ENCODE data around the gene ISX. TPM values are rescaled to one million over a fixed set of nuclear protein-coding genes. Genes with fewer than 3 reads are reported as not detected.
A peak's percentile ranks its signal among the peaks of the same experiment; 100 is the strongest.
"Not testable (repeated sequence)": the region's sequence is repeated elsewhere in the genome, so short reads cannot be mapped to it uniquely, and the experiment has no call there.

The ISX gene
- total RNA-seq, 2 experiments from 2014 or later: not detected

- no peaks in the 10 kb centered on the region for H3K36me3 Mint-ChIP-seq
- H3K9me3 Mint-ChIP-seq: no peaks in the 10 kb centered on the region
- no peaks in the 10 kb centered on the region for H3K4me1 Mint-ChIP-seq
- peaks cover 37% of the 10 kb centered on the region for H3K27me3 Mint-ChIP-seq
- H3K27ac Mint-ChIP-seq: no peak overlapping the region
- no peak overlapping the region for H3K4me3 Mint-ChIP-seq
- DNase-seq: no peak
Observed at GRCh38 chr22:35043934-35044319, 22.0 kb upstream of the ISX start.

DNA sequence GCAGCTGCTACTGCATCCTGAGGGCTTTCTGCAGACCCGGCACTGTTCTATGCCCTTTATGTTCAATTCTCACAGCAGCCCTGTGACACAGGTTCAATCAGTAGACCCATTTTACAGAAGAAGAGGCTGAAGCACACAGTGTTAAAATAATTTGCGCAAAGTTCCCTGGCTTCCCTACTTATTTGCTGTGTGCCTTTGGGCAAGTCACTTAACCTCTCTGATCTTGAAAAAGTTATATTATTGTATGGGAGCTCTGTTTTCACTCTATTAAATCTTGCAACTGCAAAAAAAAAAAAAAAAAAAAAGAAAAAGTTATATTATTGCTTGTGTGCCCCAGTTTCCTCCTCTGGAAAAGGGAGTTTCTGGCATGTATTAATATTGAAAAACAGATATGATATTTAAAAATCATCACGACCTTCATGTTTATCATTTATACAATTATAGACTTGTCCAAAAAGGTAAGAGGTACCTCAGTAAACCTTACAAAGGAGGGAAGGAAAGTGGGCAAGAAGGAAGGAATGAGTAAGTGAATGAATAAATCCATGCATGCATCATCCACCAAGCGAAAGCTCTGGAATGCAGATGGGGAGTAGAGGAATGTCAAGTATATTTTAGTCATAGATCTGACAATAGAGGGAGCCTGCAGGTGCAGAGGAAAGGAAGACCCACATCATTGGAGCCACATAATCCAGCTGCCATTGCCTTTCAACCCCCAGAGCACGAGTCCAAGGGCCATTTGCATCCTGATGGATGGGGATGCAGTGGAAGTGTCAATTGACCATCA is 21.2 kb upstream of the ISX start:
- H3K9me3 Mint-ChIP-seq: no peaks in the 10 kb centered on the region
- no peak overlapping the region for H3K4me3 Mint-ChIP-seq
- H3K36me3 Mint-ChIP-seq: no peaks in the 10 kb centered on the region
- H3K27ac Mint-ChIP-seq: no peak overlapping the region
- H3K27me3 Mint-ChIP-seq: peaks cover 44% of the 10 kb centered on the region
- no peaks in the 10 kb centered on the region for H3K4me1 Mint-ChIP-seq
- DNase-seq: no peak

- Mint-ChIP-seq H3K4me1 (no peaks in the 10 kb centered on the region), H3K4me3 (no peak overlapping the region), H3K36me3 (no peaks in the 10 kb centered on the region), H3K27ac (no peak overlapping the region), H3K9me3 (no peaks in the 10 kb centered on the region), H3K27me3 (peaks cover 46% of the 10 kb centered on the region)
- DNase-seq: no peak
Observed at GRCh38 chr22:35045451-35045850, 20.5 kb upstream of the ISX start.

- Mint-ChIP-seq H3K36me3 (no peaks in the 10 kb centered on the region), H3K4me1 (no peaks in the 10 kb centered on the region), H3K9me3 (no peaks in the 10 kb centered on the region), H3K27me3 (peaks cover 49% of the 10 kb centered on the region), H3K4me3 (no peak overlapping the region), H3K27ac (no peak overlapping the region)
- DNase-seq: no peak
Observed at GRCh38 chr22:35046744-35047462, 19.1 kb upstream of the ISX start.

- H3K27ac Mint-ChIP-seq, H3K9me3 Mint-ChIP-seq, H3K36me3 Mint-ChIP-seq, H3K4me3 Mint-ChIP-seq, H3K4me1 Mint-ChIP-seq, DNase-seq: not testable (repeated sequence)
- peaks cover 36% of the 10 kb centered on the region for H3K27me3 Mint-ChIP-seq
Observed at GRCh38 chr22:35050038-35050437, 15.9 kb upstream of the ISX start.

DNA sequence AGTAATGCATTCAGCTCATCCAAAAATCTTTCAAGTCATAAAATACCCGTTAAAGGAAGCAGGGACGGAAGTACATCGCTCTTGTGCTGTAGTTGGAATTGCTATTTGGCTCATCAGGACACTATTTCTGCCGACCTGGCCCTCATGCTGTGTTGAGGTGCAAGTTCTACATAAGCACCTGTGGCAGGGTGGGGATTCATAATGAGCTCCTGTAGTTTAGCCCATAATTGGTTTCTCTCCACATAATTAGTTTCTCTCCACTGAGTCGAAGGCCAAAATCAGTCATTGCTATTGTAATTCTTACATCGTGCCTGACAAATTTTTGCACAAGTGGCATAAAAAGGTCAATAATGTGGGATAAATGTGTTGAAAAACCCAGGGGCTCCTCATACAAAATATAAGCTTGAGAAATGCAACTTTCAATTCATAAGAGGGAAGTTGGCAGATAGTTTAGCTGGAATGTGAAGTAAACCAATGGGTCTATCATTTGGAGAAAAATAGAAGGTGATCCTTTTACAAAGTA is 14.9 kb upstream of the ISX start:
- H3K4me1 Mint-ChIP-seq: no peaks in the 10 kb centered on the region
- H3K9me3 Mint-ChIP-seq: no peaks in the 10 kb centered on the region
- H3K27me3 Mint-ChIP-seq: peaks cover 34% of the 10 kb centered on the region
- no peak overlapping the region for H3K27ac Mint-ChIP-seq
- DNase-seq: no peak
- no peak overlapping the region for H3K4me3 Mint-ChIP-seq
- H3K36me3 Mint-ChIP-seq: no peaks in the 10 kb centered on the region

DNA sequence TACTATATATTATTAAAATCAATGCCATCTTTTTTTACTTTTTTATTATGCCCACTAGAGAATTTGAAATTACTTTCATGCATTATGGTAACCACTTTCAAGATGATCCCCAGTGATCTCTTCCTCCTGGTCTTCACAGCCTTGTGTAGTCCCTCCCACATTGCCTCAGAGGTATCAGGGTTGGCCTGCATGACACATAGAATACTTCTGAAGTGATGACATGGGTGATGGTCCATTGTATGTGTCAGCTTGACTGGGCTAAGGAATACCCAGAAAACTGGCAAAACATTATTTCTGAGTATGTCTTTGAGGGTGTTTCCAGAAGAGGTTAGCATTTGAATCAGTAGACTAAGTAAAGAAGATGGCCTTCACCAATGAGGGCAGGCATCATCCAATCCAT is 14.2 kb upstream of the ISX start:
- no peaks in the 10 kb centered on the region for H3K4me1 Mint-ChIP-seq
- no peak overlapping the region for H3K27ac Mint-ChIP-seq
- H3K9me3 Mint-ChIP-seq: peaks cover 2% of the 10 kb centered on the region
- no peaks in the 10 kb centered on the region for H3K36me3 Mint-ChIP-seq
- H3K4me3 Mint-ChIP-seq: no peak overlapping the region
- DNase-seq: no peak
- peaks cover 33% of the 10 kb centered on the region for H3K27me3 Mint-ChIP-seq

DNA sequence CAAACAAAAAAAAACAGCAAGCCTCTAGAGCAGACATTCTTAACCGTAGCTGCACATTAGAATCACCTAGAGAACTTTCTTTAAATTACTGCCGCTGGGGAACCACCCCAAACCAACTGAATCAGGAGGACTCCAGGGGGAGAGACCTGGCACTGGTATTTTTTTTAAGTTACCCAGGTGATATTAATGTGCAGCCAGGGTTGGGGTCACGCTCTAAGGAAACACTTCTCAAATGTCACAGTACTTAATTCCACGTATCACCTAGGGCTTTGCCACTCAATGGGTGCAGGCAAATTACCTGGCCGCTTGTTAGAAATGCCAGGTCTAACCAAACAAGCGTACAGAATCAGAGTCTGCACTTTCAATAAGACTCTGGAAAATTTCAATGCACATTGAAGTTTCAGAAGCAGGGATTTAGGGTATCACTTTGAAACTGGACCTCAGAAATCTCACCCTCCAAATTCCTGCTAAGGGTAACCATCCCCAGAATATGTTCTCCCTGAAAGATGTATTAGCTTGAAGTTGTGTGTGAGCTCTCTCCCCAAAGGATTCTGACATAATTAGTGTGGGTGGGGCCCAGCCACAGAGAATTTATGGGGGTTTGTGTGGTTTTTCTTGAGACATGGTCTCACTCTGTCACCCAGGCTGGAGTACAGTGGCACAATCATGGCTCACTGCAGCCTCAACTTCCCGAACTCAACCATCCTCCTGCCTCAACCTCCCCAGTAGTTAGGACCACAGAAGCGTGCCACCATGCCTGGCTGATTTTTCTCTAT is 12.7 kb upstream of the ISX start:
- no peak for DNase-seq
- H3K27ac Mint-ChIP-seq: no peak overlapping the region
- H3K4me1 Mint-ChIP-seq: no peaks in the 10 kb centered on the region
- no peaks in the 10 kb centered on the region for H3K36me3 Mint-ChIP-seq
- H3K9me3 Mint-ChIP-seq: peaks cover 2% of the 10 kb centered on the region
- peaks cover 21% of the 10 kb centered on the region for H3K27me3 Mint-ChIP-seq
- no peak overlapping the region for H3K4me3 Mint-ChIP-seq

- Mint-ChIP-seq H3K27me3 (peaks cover 14% of the 10 kb centered on the region), H3K4me1 (no peaks in the 10 kb centered on the region), H3K4me3 (no peak overlapping the region), H3K27ac (no peak overlapping the region), H3K9me3 (peaks cover 2% of the 10 kb centered on the region), H3K36me3 (no peaks in the 10 kb centered on the region)
- DNase-seq: no peak
Observed at GRCh38 chr22:35054064-35054463, 11.9 kb upstream of the ISX start.

- H3K9me3 Mint-ChIP-seq: peaks cover 2% of the 10 kb centered on the region
- no peak overlapping the region for H3K27ac Mint-ChIP-seq
- H3K27me3 Mint-ChIP-seq: no peaks in the 10 kb centered on the region
- H3K4me1 Mint-ChIP-seq: no peaks in the 10 kb centered on the region
- no peak for DNase-seq
- H3K4me3 Mint-ChIP-seq: no peak overlapping the region
- H3K36me3 Mint-ChIP-seq: no peaks in the 10 kb centered on the region
Observed at GRCh38 chr22:35056486-35056885, 9.5 kb upstream of the ISX start.

DNA sequence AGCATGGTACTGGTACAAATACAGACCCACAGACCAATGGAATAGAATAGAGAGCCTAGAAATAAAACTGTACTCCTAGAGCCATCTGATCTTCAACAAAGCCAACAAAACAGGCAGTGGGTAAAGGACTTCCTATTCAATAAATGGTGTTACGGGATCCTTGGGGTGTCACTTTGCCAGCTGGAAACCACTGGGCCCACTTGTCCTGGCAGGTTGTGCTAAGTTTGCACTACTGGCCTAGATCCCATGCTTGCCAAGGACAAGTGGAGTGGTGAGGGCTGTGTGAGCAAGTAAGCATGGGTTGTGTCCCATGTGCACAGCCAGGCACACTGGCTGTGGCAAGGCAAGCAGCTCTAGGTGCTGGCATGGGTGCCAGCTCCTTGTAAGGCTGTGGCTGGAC is 8.8 kb upstream of the ISX start:
- no peak for DNase-seq
- no peak overlapping the region for H3K27ac Mint-ChIP-seq
- no peaks in the 10 kb centered on the region for H3K27me3 Mint-ChIP-seq
- no peak overlapping the region for H3K4me3 Mint-ChIP-seq
- no peaks in the 10 kb centered on the region for H3K4me1 Mint-ChIP-seq
- peaks cover 2% of the 10 kb centered on the region for H3K9me3 Mint-ChIP-seq
- H3K36me3 Mint-ChIP-seq: no peaks in the 10 kb centered on the region

DNA sequence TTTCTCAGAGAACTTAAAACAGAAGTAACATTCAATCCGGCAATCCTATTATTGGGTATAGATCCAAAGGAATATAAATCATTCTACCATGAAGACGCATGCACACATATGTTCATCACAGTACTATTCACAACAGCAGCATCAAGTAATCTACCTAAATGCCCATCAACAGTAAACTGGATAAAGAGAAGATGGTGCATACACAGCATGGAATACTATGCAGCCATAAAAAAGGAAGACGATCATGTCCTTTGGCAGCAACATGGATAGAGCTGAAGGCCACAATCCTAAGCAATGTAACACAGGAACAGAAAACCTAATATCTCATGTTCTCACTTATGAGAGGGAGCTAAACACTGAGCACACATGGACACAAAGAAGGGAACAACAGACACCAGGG is 6.3 kb upstream of the ISX start:
- Mint-ChIP-seq H3K27me3 (no peaks in the 10 kb centered on the region), H3K27ac (no peak overlapping the region), H3K36me3 (no peaks in the 10 kb centered on the region), H3K4me3 (no peak overlapping the region), H3K4me1 (no peaks in the 10 kb centered on the region), H3K9me3 (peaks cover 2% of the 10 kb centered on the region)
- no peak for DNase-seq

DNA sequence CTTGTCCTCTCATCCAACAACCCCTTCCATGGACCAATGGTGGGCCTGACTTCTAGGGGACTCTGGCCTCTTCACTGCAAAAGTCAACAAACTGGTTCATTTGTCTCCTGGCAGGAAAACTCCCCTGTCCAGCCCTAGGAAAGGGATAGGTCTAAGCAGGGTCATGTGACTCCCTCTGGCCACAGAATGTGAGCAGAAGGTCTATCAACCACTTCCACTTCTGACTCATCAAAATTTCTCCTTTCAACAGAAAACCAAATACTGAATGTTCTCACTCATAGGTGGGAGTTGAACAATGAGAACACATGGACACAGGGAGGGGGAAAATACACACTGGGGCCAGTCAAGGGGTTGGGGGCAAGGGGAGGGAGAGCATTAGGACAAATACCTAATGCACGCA is 1.3 kb upstream of the ISX start:
- H3K36me3 Mint-ChIP-seq: no peaks in the 10 kb centered on the region
- no peaks in the 10 kb centered on the region for H3K4me1 Mint-ChIP-seq
- H3K27me3 Mint-ChIP-seq: peaks cover 9% of the 10 kb centered on the region
- no peak for DNase-seq
- H3K4me3 Mint-ChIP-seq: no peak overlapping the region
- no peaks in the 10 kb centered on the region for H3K9me3 Mint-ChIP-seq
- H3K27ac Mint-ChIP-seq: no peak overlapping the region

- H3K36me3 Mint-ChIP-seq: no peaks in the 10 kb centered on the region
- H3K9me3 Mint-ChIP-seq: no peaks in the 10 kb centered on the region
- peaks cover 9% of the 10 kb centered on the region for H3K27me3 Mint-ChIP-seq
- H3K27ac Mint-ChIP-seq: peak overlapping the region; percentile 48
- DNase-seq: no peak
- H3K4me3 Mint-ChIP-seq: no peak overlapping the region
- no peaks in the 10 kb centered on the region for H3K4me1 Mint-ChIP-seq
Observed at GRCh38 chr22:35065183-35065582, 775 bp upstream of the ISX start.

DNA sequence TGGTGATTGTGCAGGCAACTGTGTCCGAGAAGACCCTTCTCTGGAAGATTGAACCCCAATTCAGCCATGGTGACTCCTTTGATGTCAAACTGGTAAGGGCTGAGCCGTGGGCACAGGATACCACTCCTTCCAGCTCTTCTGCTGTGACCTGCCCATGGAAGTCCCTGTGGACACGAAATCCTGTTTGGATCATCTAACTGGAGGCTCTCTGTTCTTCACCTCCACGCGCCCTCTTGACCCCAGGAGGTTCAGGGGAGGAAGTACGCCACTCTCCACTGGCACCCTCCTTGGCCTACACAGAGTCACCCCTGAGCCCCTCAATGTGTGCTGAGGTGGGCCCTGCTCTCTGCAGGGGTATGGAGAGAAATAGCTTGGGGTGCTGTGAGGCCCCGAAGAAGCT is 810 bp downstream of the ISX start:
- Mint-ChIP-seq H3K4me1 (no peaks in the 10 kb centered on the region), H3K4me3 (no peak overlapping the region), H3K27me3 (peaks cover 9% of the 10 kb centered on the region), H3K9me3 (no peaks in the 10 kb centered on the region), H3K27ac (no peak overlapping the region), H3K36me3 (no peaks in the 10 kb centered on the region)
- DNase-seq: no peak

Measured in activated naive CD8-positive, alpha-beta T cell treated with anti-CD3 and anti-CD28 coated beads for 36 hours (primary cell).